Omental fat pad (tissue), 4 donors: ENCODE measurements around the gene TRABD2B. TPM values are rescaled to one million over a fixed set of nuclear protein-coding genes. Genes with fewer than 3 reads are reported as not detected.

Experiments used
- ATAC-seq: fragments of 150-250 bp; one replicate; pipeline ENCODE4 v1.9.1; 2016; ENCODE audit warnings: mild to moderate bottlenecking, moderate library complexity; ENCODE audit not compliant: low FRiP score
- DNase-seq: peaks from one replicate; pipeline ENCODE4 v3.0.0-alpha.2; 2019; ENCODE audit warnings: low spot score
- total RNA-seq, 4 donors: library from RNA; depleted of rRNA; stranded (reverse); fragments of >200 nt; gene quantifications; one replicate each; pipeline ENCODE4 v1.1.0, GENCODE V29; 2016
- TF ChIP-seq, protein P1 (sequence below), 3 donors: fragments of 450-650 bp; IDR thresholded peaks; one replicate each; pipeline ENCODE4 v1.5.1; 2016 to 2017; ENCODE audit warnings: antibody characterized with exemption in 3 of 3, mild to moderate bottlenecking in 3 of 3, moderate library complexity in 2 of 3

TRABD2B gene
- total RNA-seq, 4 donors from 2014 or later, result 0.82 to 3.0 (median 1.8) TPM

GRCh38 chr1:48007047-48007446, 9.9 kb upstream of the TRABD2B start:
- peak; percentile 92 for ATAC-seq
- TF ChIP-seq, protein P1, sequence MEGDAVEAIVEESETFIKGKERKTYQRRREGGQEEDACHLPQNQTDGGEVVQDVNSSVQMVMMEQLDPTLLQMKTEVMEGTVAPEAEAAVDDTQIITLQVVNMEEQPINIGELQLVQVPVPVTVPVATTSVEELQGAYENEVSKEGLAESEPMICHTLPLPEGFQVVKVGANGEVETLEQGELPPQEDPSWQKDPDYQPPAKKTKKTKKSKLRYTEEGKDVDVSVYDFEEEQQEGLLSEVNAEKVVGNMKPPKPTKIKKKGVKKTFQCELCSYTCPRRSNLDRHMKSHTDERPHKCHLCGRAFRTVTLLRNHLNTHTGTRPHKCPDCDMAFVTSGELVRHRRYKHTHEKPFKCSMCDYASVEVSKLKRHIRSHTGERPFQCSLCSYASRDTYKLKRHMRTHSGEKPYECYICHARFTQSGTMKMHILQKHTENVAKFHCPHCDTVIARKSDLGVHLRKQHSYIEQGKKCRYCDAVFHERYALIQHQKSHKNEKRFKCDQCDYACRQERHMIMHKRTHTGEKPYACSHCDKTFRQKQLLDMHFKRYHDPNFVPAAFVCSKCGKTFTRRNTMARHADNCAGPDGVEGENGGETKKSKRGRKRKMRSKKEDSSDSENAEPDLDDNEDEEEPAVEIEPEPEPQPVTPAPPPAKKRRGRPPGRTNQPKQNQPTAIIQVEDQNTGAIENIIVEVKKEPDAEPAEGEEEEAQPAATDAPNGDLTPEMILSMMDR (IDR thresholded peaks at IDR 0.05), result no peak
- DNase-seq, result no peak

GRCh38 chr1:48006264-48006663, 9.1 kb upstream of the TRABD2B start:
- DNase-seq (no peak), ATAC-seq (peak; percentile 49)
- TF ChIP-seq, protein P1 (IDR thresholded peaks at IDR 0.05), result no peak

GRCh38 chr1:48005253-48006117, 8.3 kb upstream of the TRABD2B start:
- ATAC-seq, result no peak
- TF ChIP-seq, protein P1 (IDR thresholded peaks at IDR 0.05), result no peak
- DNase-seq, result no peak

- TF ChIP-seq, protein P1 (IDR thresholded peaks at IDR 0.05), result no peak
- ATAC-seq (no peak), DNase-seq (no peak)
These were observed 6.8 kb upstream of the TRABD2B start for GRCh38 chr1:48003741-48004531.

GRCh38 chr1:48002142-48002541, 5.0 kb upstream of the TRABD2B start:
- TF ChIP-seq, protein P1 (IDR thresholded peaks at IDR 0.05), result no peak
- DNase-seq, result no peak
- ATAC-seq, result no peak

GRCh38 chr1:48001696-48002095, 4.5 kb upstream of the TRABD2B start:
- TF ChIP-seq, protein P1 (IDR thresholded peaks at IDR 0.05), result no peak
- no peak for ATAC-seq
- DNase-seq, result no peak
